Fibroblast of villous mesenchyme (primary cell): ENCODE results near the gene TOPAZ1. TPM values are rescaled to one million over a fixed set of nuclear protein-coding genes. Genes with fewer than 3 reads are reported as not detected.

Experiments used
- DNase-seq: peaks from one replicate; pipeline ENCODE4 v3.0.0-alpha.2; 2010; ENCODE audit warnings: low read depth
- H3K4me3 ChIP-seq: 2 replicates; pipeline ENCODE4 v1.5.1; 2011; ENCODE audit warnings: low read depth, mild to moderate bottlenecking, low read length
- total RNA-seq: library from RNA; depleted of rRNA; stranded (reverse); fragments of >200 nt; gene quantifications from 2 replicates; pipeline ENCODE4 v1.2.3, GENCODE V29; 2012
- TF ChIP-seq, protein P1 (sequence below): IDR thresholded peaks from 2 replicates; pipeline ENCODE4 v1.5.1; 2012; ENCODE audit warnings: low read depth, mild to moderate bottlenecking, low read length; ENCODE audit not compliant: insufficient read depth

TOPAZ1 gene
- total RNA-seq = not detected in 2 replicates

DNA sequence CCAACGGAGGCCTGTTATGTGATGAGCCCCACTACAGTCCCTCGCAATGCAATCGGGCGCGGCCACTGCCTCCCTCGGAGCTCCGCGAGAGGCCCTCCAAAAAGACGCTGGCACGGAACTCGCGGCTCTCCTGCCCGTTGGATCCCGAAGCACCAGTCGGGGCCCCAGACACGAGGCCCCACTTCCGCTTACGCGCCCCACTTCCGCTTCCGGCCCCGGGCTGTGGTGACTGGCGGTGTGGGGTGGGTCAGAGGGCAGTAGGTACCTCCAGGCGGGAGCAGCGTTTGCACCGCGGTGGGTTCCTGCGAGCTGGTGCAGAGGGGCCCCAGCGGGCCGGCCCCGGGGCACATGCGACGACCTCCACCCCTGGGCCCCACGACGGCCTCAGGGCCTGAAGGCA lies at the start of gene TOPAZ1:
TOPAZ1 (plus strand) TSS at position 181 of the 400 bp plus-strand sequence; CDS start at position 349, 168 bp downstream.
- TF ChIP-seq, protein P1, sequence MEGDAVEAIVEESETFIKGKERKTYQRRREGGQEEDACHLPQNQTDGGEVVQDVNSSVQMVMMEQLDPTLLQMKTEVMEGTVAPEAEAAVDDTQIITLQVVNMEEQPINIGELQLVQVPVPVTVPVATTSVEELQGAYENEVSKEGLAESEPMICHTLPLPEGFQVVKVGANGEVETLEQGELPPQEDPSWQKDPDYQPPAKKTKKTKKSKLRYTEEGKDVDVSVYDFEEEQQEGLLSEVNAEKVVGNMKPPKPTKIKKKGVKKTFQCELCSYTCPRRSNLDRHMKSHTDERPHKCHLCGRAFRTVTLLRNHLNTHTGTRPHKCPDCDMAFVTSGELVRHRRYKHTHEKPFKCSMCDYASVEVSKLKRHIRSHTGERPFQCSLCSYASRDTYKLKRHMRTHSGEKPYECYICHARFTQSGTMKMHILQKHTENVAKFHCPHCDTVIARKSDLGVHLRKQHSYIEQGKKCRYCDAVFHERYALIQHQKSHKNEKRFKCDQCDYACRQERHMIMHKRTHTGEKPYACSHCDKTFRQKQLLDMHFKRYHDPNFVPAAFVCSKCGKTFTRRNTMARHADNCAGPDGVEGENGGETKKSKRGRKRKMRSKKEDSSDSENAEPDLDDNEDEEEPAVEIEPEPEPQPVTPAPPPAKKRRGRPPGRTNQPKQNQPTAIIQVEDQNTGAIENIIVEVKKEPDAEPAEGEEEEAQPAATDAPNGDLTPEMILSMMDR = no peak
- no peak for DNase-seq
- H3K4me3 ChIP-seq = no peak within 1 kb of the TSS

DNA sequence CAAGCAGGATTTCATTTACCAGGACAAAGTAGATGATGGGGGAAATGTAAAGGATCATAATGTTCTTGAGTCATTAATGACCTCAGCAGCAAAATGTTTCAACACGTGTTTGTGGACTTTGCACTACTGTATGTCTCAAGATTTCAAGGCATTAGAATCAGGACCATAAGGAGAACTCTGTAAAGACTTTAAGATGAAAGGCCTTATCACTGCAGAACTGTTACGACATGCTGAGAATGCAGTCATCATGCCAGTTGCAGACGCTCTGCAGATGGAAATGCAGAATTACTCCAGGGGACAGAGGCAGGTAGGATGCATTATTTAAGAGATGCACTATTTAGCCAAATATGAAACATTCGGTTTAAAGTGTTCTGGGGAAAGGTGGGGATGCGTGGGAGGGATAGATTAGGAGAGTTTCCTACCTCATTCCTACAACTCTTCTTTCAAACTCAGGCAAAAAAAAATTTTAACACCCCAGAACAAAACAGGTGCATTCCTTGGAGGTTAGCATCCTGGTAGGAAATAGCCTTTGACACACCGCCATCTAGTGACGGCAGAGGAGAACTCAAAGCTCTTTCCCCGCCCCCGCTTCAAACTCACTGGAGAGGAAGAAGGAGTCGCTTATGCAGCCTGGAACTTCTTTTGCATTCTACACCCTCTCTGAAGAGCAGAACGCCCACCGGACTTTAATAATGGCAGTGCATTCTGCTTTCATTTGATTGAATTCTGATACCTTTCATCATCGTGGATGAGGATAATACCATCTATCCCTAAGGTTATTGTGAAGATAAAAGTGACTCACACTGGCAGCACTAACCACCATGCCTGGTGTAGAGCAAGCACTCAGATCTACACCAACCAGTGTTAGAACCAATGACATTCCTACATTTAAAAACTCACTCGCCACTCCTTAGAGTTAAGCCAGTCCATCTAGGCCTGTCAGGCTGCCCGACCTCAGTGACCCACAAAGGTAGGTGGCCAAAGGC lies 43.1 kb upstream of the TOPAZ1 start:
- H3K4me3 ChIP-seq = no peak overlapping the region
- TF ChIP-seq, protein P1 = peak; percentile 86

DNA sequence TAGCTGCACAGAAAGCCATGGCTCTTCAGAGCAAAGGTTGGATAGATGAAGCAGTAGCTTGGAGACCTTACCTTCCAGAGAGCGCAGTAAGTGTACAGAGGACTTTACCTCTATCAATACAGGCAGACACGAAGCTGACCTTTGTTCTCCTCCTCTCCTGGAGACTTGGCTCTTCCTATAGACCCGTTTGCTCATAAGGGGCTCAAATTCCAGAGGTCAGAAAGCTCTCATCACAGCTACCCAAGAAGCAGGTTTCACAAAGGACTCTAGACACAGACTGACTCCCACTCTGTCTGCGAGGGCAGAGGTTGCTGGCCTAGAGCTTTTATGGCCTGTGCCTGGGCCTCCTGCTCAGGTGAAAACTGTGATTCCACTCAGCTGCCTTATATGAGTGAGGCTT lies 35.4 kb upstream of the TOPAZ1 start:
- TF ChIP-seq, protein P1 = no peak
- DNase-seq = no peak

More for the DNA sequence above, 43.1 kb upstream of the TOPAZ1 start:
- DNase-seq = peak; percentile 67

DNA sequence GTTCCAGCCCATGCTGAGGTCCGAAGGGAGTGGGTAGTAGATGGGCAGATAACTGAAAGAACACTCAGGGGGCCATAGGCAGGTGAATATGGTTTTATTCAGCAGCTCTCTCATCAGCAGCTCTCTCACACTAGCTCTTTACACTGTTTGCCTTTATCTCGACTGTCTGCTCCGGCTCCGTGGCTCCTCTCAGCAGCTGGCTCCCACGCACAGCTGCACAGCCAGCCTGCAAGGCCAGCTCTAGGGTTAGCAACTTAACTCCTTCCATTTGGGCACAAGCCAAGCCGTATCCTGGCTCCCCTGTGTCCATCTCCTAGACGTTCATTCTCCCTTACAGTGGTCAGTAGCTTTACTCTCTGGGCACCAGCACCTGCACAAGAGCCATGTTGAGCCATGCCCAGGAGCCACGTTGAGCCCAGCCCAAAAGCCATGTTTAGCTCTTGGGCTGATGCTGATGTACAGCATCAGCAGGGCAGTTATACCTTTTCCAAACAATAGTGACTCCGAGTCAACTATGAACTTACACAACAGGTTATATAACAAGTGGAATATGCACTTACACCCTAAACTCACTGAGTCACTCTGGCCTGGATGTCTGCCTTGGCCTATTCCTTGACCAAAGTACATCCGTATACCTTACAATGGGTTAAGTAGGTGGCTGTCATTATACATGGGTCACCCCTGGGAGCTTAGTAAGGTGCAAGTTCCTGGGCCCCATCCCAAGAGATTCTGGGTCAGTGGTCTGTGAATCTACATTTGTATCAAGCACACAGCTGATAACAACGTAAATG lies 34.6 kb upstream of the TOPAZ1 start:
- TF ChIP-seq, protein P1 = no peak
- no peak for DNase-seq
- H3K4me3 ChIP-seq = no peak overlapping the region

More for the DNA sequence above, 35.4 kb upstream of the TOPAZ1 start:
- no peak overlapping the region for H3K4me3 ChIP-seq

DNA sequence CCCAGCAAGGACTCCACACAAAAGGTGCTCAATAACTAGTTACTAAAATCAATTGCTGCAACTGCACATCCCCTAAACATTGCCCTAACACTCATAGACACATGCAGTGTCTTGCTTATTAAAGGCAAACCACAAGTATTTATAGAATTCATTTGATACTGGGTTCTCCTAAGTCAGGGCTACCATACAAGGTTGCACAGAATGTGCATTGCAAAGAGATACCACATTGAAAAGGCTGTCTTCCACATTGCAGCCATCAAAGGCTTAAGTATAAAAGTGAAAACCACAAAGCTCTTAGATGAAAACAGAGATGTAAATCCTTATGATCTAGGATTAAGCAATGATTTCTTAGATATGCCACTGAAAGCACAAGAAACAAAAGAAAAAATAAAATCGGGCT lies 33.6 kb upstream of the TOPAZ1 start:
- no peak overlapping the region for H3K4me3 ChIP-seq
- TF ChIP-seq, protein P1 = no peak
- DNase-seq = peak; percentile 49

DNA sequence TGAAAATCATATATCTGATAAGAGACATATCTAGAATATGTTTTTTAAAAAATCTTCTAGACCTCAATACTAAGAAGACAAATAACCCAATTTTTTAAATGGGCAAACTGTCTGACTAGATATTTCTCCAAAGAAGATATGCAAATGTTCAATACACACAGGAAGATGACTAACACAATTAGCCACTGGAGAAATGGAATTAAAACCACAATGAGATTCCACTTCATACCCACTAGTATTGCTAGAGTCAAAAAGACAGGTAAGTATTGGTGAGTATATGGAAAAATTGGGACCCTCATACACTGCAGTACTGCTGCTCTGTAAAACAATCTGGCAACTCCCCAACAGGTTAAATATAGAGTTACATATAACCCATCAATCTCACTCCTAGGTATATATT lies 33.1 kb upstream of the TOPAZ1 start:
- TF ChIP-seq, protein P1 = no peak
- H3K4me3 ChIP-seq = no peak overlapping the region
- DNase-seq = no peak
